ENCODE data around the gene RIC3.
"Not testable (repeated sequence)": the region's sequence is repeated elsewhere in the genome, so short reads cannot be mapped to it uniquely, and the experiment has no call there.

RIC3 gene

GRCh38 chr11:8186429-8186828 is 17.6 kb upstream of the RIC3 start:
- no peak for DNase-seq

GRCh38 chr11:8183111-8183510 is 14.3 kb upstream of the RIC3 start:
- no peak for DNase-seq

DNA sequence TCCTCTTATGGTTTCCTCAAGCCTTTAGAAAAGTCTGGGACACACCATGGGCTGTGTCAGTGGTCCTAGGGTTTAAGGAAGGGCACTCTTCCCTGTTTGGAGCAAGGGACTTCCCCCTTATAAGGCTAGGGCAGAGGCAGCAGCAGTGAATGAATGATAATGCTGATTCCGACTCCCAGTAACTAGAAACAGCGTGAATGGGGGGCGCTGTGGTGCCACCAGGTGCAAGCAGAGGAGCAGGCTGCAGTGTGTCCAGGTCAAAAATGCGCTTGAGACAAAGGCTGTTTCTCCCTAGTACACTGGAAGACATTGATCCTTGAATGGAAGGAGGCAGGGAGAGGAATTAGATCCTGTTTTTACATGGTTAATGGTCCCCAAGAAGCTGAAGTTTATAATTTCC is 11.6 kb upstream of the RIC3 start:
- DNase-seq: no peak

GRCh38 chr11:8178297-8178696 is 9.5 kb upstream of the RIC3 start:
- DNase-seq: peak; percentile 5

- DNase-seq: no peak
These were observed 8.3 kb upstream of the RIC3 start for GRCh38 chr11:8177136-8177535.

DNA sequence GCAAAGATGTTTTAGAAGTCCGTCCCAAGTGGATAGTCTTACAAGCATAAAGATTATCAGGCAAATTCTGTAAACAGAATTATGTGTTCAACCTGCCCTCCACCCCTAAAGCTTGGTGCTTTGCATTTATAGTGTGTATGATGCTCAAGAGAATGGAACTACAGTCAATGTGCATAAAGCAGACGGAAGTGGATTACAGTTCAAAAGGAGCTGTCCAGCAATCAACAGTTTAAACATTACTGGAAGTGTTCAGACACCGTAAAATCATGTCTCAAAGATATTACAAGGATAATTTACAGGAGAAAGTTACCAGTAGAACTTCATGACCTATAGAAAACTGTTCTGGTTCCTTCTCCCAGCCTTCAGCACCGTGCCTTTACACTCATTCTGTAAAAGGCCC is 1.0 kb downstream of the RIC3 start:
- DNase-seq: no peak

DNA sequence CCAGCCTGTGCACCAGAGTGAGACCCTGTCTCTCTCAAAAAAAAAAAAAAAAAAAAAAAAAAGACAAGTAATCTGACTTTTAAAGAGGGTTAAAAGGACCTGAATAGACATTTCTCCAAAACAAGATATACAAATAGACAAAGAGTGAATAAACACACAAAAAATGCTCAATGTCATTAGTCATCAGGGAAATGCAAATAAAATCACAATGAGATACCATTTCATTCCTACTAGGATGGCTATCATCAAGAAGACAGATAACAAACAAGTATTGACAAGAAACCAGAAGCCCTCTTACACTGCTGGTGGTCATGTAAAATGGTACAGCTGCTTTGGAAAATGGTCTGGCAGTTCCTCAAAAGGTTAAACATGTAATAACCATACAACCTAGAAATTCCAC is 4.1 kb downstream of the RIC3 start:
- DNase-seq: no peak

GRCh38 chr11:8161627-8162304 is 7.1 kb downstream of the RIC3 start:
- DNase-seq: not testable (repeated sequence)

GRCh38 chr11:8156877-8157276 is 11.9 kb downstream of the RIC3 start:
- no peak for DNase-seq

DNA sequence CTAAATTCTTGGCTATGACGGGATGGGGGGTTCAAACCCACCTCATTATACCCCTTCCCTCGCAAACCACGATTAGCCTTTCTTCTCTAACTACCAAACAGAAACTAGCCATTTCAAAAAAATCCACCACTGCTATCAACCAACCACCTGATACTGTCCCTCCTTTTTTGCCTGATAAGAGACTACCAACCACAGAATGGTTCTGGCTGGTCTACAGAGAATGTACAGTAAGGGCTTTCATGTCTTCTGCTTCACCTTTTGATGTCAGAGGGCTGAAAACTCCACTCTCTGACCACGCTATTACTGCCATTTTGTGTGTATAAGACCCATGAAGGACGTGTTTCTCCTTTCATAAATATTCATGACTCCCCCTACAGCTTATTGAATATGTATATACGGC is 19.1 kb downstream of the RIC3 start:
- DNase-seq: no peak

GRCh38 chr11:8138526-8138925 is 30.3 kb downstream of the RIC3 start:
- DNase-seq: no peak

DNA sequence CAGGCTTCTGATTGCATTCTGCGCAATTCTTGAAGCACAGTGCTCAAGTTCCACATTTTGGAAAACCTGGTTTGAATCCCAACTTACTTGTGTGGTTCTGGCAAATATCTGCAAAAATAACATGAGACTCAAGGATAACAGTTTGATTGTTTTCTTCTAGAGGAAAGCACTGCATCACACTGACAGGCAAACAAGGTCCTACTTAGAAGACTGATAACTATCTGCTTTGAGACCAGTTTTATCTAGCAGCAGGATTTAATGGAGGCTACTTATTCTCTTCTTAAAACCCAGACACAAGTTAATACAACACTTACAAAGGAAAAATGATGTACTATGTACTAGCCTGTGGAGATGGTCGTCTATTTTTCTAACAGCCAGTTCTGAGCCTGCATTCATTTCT is 41.4 kb downstream of the RIC3 start:
- DNase-seq: no peak

DNA sequence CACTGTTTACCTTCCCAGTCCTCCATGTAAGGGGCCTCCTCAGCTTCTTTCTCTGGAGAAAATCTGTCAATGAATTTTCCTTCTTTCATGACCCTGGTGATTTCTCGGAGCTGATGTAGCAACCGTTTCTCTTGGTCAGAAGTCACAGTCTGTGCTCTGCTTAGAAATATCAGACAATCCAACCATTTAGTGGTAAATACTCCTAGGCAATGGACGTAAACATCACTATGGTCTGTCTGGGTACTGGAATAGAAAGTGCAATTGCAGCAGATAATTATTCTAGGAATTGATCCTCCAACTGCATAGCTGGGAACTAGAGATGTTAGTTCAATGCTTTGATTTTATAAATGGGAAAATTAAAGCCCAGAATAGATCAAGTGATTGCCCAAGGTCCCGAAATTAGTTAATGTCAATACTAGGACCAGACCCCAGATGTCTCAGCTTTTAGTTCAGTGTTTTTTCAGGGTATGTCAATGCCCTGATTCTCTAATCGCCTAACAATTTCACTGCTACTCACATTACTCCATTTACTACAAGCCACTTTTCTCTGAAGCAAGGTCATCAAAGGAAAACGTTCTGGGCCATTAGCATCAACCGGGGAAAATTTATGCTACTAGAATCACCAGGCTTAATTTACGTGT is 42.1 kb downstream of the RIC3 start:
- DNase-seq: no peak

- no peak for DNase-seq
These were observed 46.6 kb downstream of the RIC3 start for GRCh38 chr11:8122173-8122764.

- DNase-seq: no peak
These were observed 57.2 kb downstream of the RIC3 start for GRCh38 chr11:8111636-8112035.

DNA sequence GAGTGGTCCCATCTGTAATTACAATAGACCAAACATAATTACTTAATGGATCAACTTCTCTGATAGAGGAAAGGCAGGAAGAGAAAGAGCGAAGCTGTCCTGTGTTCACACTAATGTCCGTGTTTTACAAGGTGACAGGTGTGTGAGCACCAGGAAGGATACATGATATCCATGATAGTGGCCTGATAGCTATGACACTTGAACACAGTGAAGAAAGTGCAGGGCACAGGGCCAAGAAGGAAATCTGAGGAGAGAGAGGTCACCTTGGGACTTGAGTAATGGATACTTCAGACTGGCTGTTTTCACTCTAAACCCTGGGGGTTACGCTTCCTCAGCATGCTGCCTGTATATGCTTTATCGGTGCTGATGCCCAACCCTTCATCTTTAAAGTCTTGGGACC is 58.4 kb downstream of the RIC3 start:
- DNase-seq: no peak

DNA sequence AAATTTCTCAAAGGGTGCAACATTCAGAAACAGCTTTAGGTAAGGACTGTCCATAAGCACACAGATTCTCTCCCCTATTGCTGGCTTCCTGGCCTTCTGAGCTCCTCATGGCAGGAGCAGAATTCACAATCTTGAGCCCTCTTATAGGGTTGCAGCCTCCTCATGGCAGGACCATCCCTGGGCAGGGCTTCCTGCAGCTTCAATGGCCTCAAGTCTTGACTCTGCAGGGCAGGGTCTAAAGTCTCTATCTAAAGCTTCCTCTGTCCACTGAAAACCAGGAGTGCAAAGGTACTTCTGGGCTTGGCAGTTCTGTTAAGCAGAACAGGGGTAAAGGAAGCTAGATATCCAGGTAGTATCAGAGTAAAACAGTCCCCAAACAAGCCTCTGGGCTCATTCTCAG is 59.1 kb downstream of the RIC3 start:
- DNase-seq: no peak

- no peak for DNase-seq
These were observed 60.4 kb downstream of the RIC3 start for GRCh38 chr11:8108421-8108820.

GRCh38 chr11:8107642-8108041 is 61.2 kb downstream of the RIC3 start:
- DNase-seq: no peak

- DNase-seq: no peak
These were observed 62.1 kb downstream of the RIC3 start for GRCh38 chr11:8106679-8107078.

GRCh38 chr11:8105666-8106065 is 63.2 kb downstream of the RIC3 start:
- no peak for DNase-seq

DNA sequence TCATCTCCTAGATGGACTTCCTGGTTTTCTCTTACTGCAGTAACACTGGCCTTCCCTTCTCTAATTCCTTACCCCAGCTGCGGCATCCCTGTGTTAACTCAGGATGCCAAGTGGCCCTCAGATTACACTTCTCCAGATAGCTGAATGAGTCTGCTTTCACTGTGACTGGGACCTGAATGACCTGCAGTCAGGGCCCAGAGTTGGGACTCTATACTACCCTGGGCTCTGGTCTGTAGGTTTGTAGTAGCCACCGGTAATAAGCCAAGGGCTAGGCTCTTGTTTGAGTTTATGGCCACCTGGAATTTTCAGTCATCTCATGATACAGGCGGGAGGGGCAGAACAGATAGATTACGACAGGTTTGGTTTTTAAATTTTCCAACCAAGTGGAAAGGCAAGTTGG is 63.7 kb downstream of the RIC3 start:
- no peak for DNase-seq

- DNase-seq: no peak
These were observed 64.9 kb downstream of the RIC3 start for GRCh38 chr11:8103909-8104308.

DNA sequence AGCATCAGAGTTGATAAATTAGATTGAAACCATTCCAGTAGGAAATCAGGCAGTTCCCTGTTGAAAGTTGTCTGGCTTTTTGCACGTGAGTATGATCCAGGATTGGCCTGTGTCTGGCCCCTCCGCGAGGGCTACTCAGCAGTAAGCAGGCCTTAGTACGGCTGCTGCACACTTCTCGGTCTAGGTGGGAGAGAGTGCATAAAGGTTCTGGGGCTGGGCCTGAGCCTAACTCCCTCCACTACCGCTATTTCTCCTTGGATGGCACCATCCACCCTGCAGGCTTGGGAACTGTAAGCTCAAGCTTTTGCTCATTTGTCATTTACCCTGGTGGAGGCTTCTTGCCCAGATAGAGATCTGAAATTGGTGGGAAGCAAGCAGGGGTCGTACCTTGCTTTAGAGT is 65.9 kb downstream of the RIC3 start:
- no peak for DNase-seq

All from NCI-H146 (cell line).